ENCODE measurements around the gene NWD2. TPM values are rescaled to one million over a fixed set of nuclear protein-coding genes. Genes with fewer than 3 reads are reported as not detected.

The NWD2 gene
- total RNA-seq, 1 experiment from 2014 or later: not detected

DNA sequence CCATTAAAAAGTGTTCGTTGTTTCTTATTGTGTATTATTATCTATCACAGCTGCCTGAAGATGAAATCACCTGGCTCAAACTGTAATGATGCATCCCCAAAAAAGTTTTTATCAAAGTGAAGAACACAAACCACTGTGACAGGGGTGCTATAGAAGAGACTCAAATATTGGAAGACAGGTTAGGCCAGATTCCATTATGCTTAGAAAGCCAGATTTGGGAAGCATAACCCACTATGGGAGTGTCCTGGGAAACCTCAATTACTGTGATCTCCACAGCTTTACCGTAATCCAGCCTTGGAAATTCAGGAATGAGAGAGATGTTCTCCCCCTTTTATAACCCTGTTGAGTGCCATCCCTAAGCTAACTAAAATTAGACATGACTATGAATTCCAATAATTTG, 114.2 kb downstream of the NWD2 start:
- intact Hi-C loops (cut with micrococcal nuclease; ENCODE audit: unreplicated experiment): no loop called here
- no peak overlapping the region for H3K4me2 ChIP-seq
- POLR2A ChIA-PET (ENCODE audit: unreplicated experiment): no interaction called here
- H3K9me3 ChIP-seq (ENCODE audit: insufficient read depth, low read depth): no peaks in the 10 kb centered on the region
- H3F3A ChIP-seq (ENCODE audit: insufficient read depth, low read depth): no peaks in the 10 kb centered on the region
- no peaks in the 10 kb centered on the region for H4K20me1 ChIP-seq (ENCODE audit: insufficient read depth)
- H3K4me1 ChIP-seq (replicated peaks; ENCODE audit: insufficient read depth): no peaks in the 10 kb centered on the region
- no TSS peak for BruUV-seq (replicated peaks)
- TF ChIP-seq EZH2 (IDR thresholded peaks at IDR 0.05; ENCODE audit: low read depth): no peak
- TF ChIP-seq, protein P1, sequence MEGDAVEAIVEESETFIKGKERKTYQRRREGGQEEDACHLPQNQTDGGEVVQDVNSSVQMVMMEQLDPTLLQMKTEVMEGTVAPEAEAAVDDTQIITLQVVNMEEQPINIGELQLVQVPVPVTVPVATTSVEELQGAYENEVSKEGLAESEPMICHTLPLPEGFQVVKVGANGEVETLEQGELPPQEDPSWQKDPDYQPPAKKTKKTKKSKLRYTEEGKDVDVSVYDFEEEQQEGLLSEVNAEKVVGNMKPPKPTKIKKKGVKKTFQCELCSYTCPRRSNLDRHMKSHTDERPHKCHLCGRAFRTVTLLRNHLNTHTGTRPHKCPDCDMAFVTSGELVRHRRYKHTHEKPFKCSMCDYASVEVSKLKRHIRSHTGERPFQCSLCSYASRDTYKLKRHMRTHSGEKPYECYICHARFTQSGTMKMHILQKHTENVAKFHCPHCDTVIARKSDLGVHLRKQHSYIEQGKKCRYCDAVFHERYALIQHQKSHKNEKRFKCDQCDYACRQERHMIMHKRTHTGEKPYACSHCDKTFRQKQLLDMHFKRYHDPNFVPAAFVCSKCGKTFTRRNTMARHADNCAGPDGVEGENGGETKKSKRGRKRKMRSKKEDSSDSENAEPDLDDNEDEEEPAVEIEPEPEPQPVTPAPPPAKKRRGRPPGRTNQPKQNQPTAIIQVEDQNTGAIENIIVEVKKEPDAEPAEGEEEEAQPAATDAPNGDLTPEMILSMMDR (conservative IDR thresholded peaks at IDR 0.05): no peak
- no peak overlapping the region for H3K27ac ChIP-seq
- no peak for DNase-seq
- H3K27me3 ChIP-seq (ENCODE audit: insufficient read depth, low read depth): no peaks in the 10 kb centered on the region
- H2AFZ ChIP-seq: no peak overlapping the region
- no peaks in the 10 kb centered on the region for H3K79me2 ChIP-seq (ENCODE audit: low read depth)
- no peaks in the 10 kb centered on the region for H3K9me2 ChIP-seq (ENCODE audit: insufficient read depth)
- no peaks in the 10 kb centered on the region for H3K36me3 ChIP-seq (ENCODE audit: low read depth)
- CTCF ChIA-PET: no interaction called here
- H3K4me3 ChIP-seq: no peak overlapping the region

DNA sequence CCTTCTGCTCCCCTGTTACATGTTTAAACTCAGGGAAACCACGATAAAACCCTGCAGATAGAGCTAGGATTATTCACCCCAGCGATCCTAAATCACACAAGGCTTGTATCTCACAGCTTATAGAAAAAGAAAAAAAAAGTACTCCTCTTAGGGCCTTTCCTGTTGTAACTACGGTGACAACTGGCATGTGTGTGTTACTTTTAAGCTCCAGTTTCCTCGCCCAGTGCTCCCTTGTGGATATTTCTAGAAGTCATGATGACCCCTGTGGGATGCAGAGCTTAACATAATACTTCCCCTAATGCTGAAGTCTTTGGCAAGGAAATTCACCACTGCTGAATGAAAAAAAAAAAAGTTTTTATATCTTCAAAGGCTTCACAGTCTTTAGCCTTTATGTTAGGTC, 114.7 kb downstream of the NWD2 start:
- Histone ChIP-seq H3K27ac (no peak overlapping the region), H3K36me3 (ENCODE audit: low read depth) (no peaks in the 10 kb centered on the region), H3K4me2 (no peak overlapping the region), H3K4me1 (replicated peaks; ENCODE audit: insufficient read depth) (no peaks in the 10 kb centered on the region), H3F3A (ENCODE audit: insufficient read depth, low read depth) (no peaks in the 10 kb centered on the region), H3K79me2 (ENCODE audit: low read depth) (no peaks in the 10 kb centered on the region), H3K9me3 (ENCODE audit: insufficient read depth, low read depth) (no peaks in the 10 kb centered on the region), H4K20me1 (ENCODE audit: insufficient read depth) (no peaks in the 10 kb centered on the region), H3K9me2 (ENCODE audit: insufficient read depth) (no peaks in the 10 kb centered on the region), H3K27me3 (ENCODE audit: insufficient read depth, low read depth) (no peaks in the 10 kb centered on the region), H2AFZ (no peak overlapping the region), H3K4me3 (no peak overlapping the region)
- TF ChIP-seq, protein P1 (conservative IDR thresholded peaks at IDR 0.05): no peak
- no peak for TF ChIP-seq EZH2 (IDR thresholded peaks at IDR 0.05; ENCODE audit: low read depth)
- no peak for DNase-seq
- ChIA-PET CTCF (no interaction called here), POLR2A (ENCODE audit: unreplicated experiment) (no interaction called here)
- BruUV-seq (replicated peaks): no TSS peak
- intact Hi-C loops (cut with micrococcal nuclease; ENCODE audit: unreplicated experiment): no loop called here

DNA sequence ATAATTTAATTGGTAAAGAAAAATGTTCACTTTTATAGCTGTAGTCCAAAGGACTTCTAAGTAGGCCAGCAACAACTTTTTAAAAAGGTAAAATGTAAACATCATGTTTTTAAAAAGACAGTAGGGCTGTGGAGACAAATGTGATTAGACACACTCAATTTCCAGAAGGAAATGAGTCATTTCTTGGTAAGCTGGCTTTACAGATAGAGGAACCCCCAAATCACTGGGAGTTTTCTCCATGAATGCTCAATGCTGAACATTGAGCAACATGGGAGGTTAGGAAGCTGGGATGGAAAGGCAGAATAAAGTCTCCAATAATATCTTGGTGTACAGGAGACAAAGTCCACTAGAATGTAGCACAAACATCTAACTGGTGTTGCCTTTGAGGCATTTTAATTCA, 121.3 kb downstream of the NWD2 start:
- Histone ChIP-seq H4K20me1 (ENCODE audit: insufficient read depth) (no peaks in the 10 kb centered on the region), H3F3A (ENCODE audit: insufficient read depth, low read depth) (no peaks in the 10 kb centered on the region), H2AFZ (no peak overlapping the region), H3K4me2 (no peak overlapping the region), H3K9me3 (ENCODE audit: insufficient read depth, low read depth) (no peaks in the 10 kb centered on the region), H3K4me1 (replicated peaks; ENCODE audit: insufficient read depth) (no peaks in the 10 kb centered on the region), H3K36me3 (ENCODE audit: low read depth) (no peaks in the 10 kb centered on the region), H3K27me3 (ENCODE audit: insufficient read depth, low read depth) (no peaks in the 10 kb centered on the region), H3K4me3 (no peak overlapping the region), H3K9me2 (ENCODE audit: insufficient read depth) (no peaks in the 10 kb centered on the region), H3K27ac (no peak overlapping the region), H3K79me2 (ENCODE audit: low read depth) (no peaks in the 10 kb centered on the region)
- DNase-seq: no peak
- POLR2A ChIA-PET (ENCODE audit: unreplicated experiment): no interaction called here
- intact Hi-C loops (cut with micrococcal nuclease; ENCODE audit: unreplicated experiment): no loop called here
- TF ChIP-seq EZH2 (IDR thresholded peaks at IDR 0.05; ENCODE audit: low read depth): no peak
- TF ChIP-seq, protein P1 (conservative IDR thresholded peaks at IDR 0.05): no peak
- CTCF ChIA-PET: no interaction called here
- no TSS peak for BruUV-seq (replicated peaks)
